GM12865 (cell line): ENCODE results near the gene SPC25.

Source experiments
- DNase-seq: peaks from one replicate; pipeline ENCODE4 v3.0.0; 2010; ENCODE audit warnings: low read depth
- H3K4me3 ChIP-seq: 2 replicates; pipeline ENCODE4 v1.5.1; 2011; ENCODE audit warnings: mild to moderate bottlenecking, low read depth, low read length, control low read depth
- CTCF ChIP-seq: IDR thresholded peaks from 2 replicates; pipeline ENCODE4 v1.5.1; 2011; ENCODE audit warnings: low read length, control low read depth, low read depth, inconsistent platforms; ENCODE audit not compliant: insufficient read depth; ENCODE audit errors: missing control alignments

SPC25 gene

GRCh38 chr2:168913495-168913894 is 23.3 kb upstream of the SPC25 start:
- no peak overlapping the region for H3K4me3 ChIP-seq
- no peak for DNase-seq
- no peak for TF ChIP-seq CTCF

GRCh38 chr2:168912901-168913369 is 22.7 kb upstream of the SPC25 start:
- DNase-seq = no peak
- TF ChIP-seq CTCF = no peak
- H3K4me3 ChIP-seq = no peak overlapping the region

- DNase-seq = no peak
- TF ChIP-seq CTCF = no peak
- H3K4me3 ChIP-seq = no peak overlapping the region
Observed at GRCh38 chr2:168912466-168912865, 22.2 kb upstream of the SPC25 start.

- no peak overlapping the region for H3K4me3 ChIP-seq
- no peak for DNase-seq
- no peak for TF ChIP-seq CTCF
Observed at GRCh38 chr2:168910330-168910729, 20.1 kb upstream of the SPC25 start.

GRCh38 chr2:168907940-168908662 is 17.9 kb upstream of the SPC25 start:
- no peak for DNase-seq
- TF ChIP-seq CTCF = no peak
- H3K4me3 ChIP-seq = no peak overlapping the region

GRCh38 chr2:168904358-168904757 is 14.1 kb upstream of the SPC25 start:
- no peak for TF ChIP-seq CTCF
- DNase-seq = no peak
- no peak overlapping the region for H3K4me3 ChIP-seq

- H3K4me3 ChIP-seq = no peak overlapping the region
- DNase-seq = no peak
- no peak for TF ChIP-seq CTCF
Observed at GRCh38 chr2:168903888-168904287, 13.7 kb upstream of the SPC25 start.
